Kidney (tissue), 14 donors: ENCODE results near the gene PRLR. TPM values are rescaled to one million over a fixed set of nuclear protein-coding genes. Genes with fewer than 3 reads are reported as not detected.

ENCODE experiments used
- DNase-seq, 5 donors: peaks; one replicate each; pipeline ENCODE4 v3.0.0-alpha.2; 2013 to 2020
- FAIRE-seq: peaks from 2 replicates; lab custom pipeline; 2012; peaks lifted over from hg19 to GRCh38; lab: Jason Lieb, UNC
- H3K27ac ChIP-seq, 2 donors: one replicate each; pipeline ENCODE4 v1.7.0; 2013; ENCODE audit warnings: low read depth in 2 of 2, low read length in 2 of 2, inconsistent platforms in 1 of 2
- H3K27me3 ChIP-seq: one replicate; pipeline ENCODE4 v1.7.1; 2013; ENCODE audit warnings: low read length, inconsistent platforms; ENCODE audit not compliant: control insufficient read depth, insufficient read depth
- H3K36me3 ChIP-seq, 3 donors: one replicate each; pipeline versions ENCODE4 v1.7.0 to v1.7.1; 2013; ENCODE audit warnings: low read length in 3 of 3, control low read depth in 1 of 3, inconsistent platforms in 1 of 3; ENCODE audit not compliant: insufficient read depth in 3 of 3, control insufficient read depth in 2 of 3
- H3K4me1 ChIP-seq, 3 donors: one replicate each; pipeline versions ENCODE4 v1.7.0 to v1.7.1; 2013; ENCODE audit warnings: low read length in 3 of 3, inconsistent platforms in 1 of 3, low read depth in 1 of 3; ENCODE audit not compliant: control insufficient read depth in 2 of 3, insufficient read depth in 2 of 3
- H3K4me3 ChIP-seq, 3 donors: one replicate each; pipeline versions ENCODE4 v1.7.0 to v1.8.1; 2013; ENCODE audit warnings: low read length in 3 of 3, control low read depth in 1 of 3, inconsistent platforms in 1 of 3
- H3K9ac ChIP-seq, 3 donors: one replicate each; pipeline versions ENCODE4 v1.7.0 to v1.7.1; 2013; ENCODE audit warnings: low read length in 3 of 3, control low read depth in 1 of 3, inconsistent platforms in 1 of 3
- H3K9me3 ChIP-seq, 3 donors: one replicate each; pipeline versions ENCODE4 v1.7.0 to v1.7.1; 2013; ENCODE audit warnings: low read length in 3 of 3, control low read depth in 1 of 3, inconsistent platforms in 1 of 3; ENCODE audit not compliant: control insufficient read depth in 2 of 3, insufficient read depth in 1 of 3
- CTCF ChIP-seq: IDR thresholded peaks from 3 replicates; pipeline ENCODE4 v1.5.1; 2012; ENCODE audit warnings: mild to moderate bottlenecking, moderate library complexity, borderline replicate concordance; ENCODE audit not compliant: insufficient read depth; ENCODE audit errors: extremely low read depth
- intact Hi-C: fragments of 100-400 bp; cut with DNase I; formaldehyde crosslinking; loops from one replicate; pipeline ENCODE4 v1.11.1; 2022
- polyA plus RNA-seq: library from polyadenylated mRNA; stranded (reverse); fragments of 350-450 nt; fragmentation: Illumina TruSeq; extraction: RNeasy Lipid Tissue Mini Kit (QIAGEN cat#74804); gene quantifications from one replicate; pipeline ENCODE4 v1.2.3, GENCODE V29; 2014; ENCODE audit warnings: low read depth, low replicate concordance; ENCODE audit not compliant: insufficient read depth
- total RNA-seq: library from RNA; stranded (reverse); fragmentation: NEBNext Ultra II Directional; extraction: Animal tissue kit (Norgen Biotek cat#: 25700); gene quantifications from one replicate; pipeline ENCODE4 v1.2.1, GENCODE V29; 2021
- donor health status: control.
- donor health status: control.
- donor health status: control.
- donor health status: control.
- donor health status: control.
- donor health status: DM: yes; HTN: yes; CAD: no.
- donor health status: Normal renal cell carcinoma (clear cell type).

PRLR gene
- total and polyA plus RNA-seq, 2 donors from 2014 or later, result 6.3 to 9.3 TPM

DNA sequence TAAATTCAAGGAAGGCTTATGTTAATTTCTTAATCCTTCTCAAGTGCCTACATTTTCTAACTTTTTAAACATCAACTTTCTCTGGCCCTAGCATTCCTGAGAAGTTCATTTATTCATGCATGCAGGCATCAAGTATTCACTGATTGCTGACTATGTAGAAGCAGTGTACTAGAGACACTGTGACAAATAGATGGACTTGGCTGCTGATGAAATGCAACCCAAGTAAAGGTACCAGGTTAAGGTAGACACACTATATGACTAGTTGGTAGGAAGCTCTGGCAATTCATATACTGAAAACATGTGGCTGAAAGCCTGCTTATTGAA lies 66.6 kb downstream of the PRLR start:
- Histone ChIP-seq H3K36me3 (no peaks in the 10 kb centered on the region), H3K9me3 (no peaks in the 10 kb centered on the region), H3K9ac (no peak overlapping the region), H3K4me1 (peaks cover 0 to 10% (median 0%) of the 10 kb centered on the region in 3 donors), H3K4me3 (no peak overlapping the region), H3K27me3 (no peaks in the 10 kb centered on the region), H3K27ac (no peak overlapping the region)
- FAIRE-seq (no peak), DNase-seq (no peak)
- no peak for TF ChIP-seq CTCF
- intact Hi-C loops, result no loop called here

GRCh38 chr5:35162848-35163709 lies 67.2 kb downstream of the PRLR start:
- intact Hi-C loops, result no loop called here
- H3K9me3 ChIP-seq, result no peaks in the 10 kb centered on the region
- TF ChIP-seq CTCF, result no peak
- FAIRE-seq, result no peak
- H3K9ac ChIP-seq, result no peak overlapping the region
- no peak for DNase-seq
- no peak overlapping the region for H3K4me3 ChIP-seq
- no peaks in the 10 kb centered on the region for H3K36me3 ChIP-seq
- H3K4me1 ChIP-seq, result peaks cover 0 to 10% (median 0%) of the 10 kb centered on the region in 3 donors
- no peaks in the 10 kb centered on the region for H3K27me3 ChIP-seq
- H3K27ac ChIP-seq, result no peak overlapping the region

GRCh38 chr5:35161652-35162273 lies 68.5 kb downstream of the PRLR start:
- FAIRE-seq, result no peak
- Histone ChIP-seq H3K9me3 (no peaks in the 10 kb centered on the region), H3K4me1 (peaks cover 0 to 10% (median 0%) of the 10 kb centered on the region in 3 donors), H3K9ac (no peak overlapping the region), H3K27me3 (no peaks in the 10 kb centered on the region), H3K4me3 (no peak overlapping the region), H3K27ac (no peak overlapping the region), H3K36me3 (no peaks in the 10 kb centered on the region)
- intact Hi-C loops, result no loop called here
- DNase-seq, result no peak
- TF ChIP-seq CTCF, result no peak
